GM23248 (cell line): ENCODE results near the gene LRRC51.

ENCODE experiments used
- EZH2 ChIP-seq: fragments of 200-600 bp; sonication (generic); IDR thresholded peaks from 2 replicates; pipeline ENCODE4 v1.6.1; 2018; ENCODE audit warnings: antibody characterized with exemption, mild to moderate bottlenecking; ENCODE audit not compliant: insufficient read depth, poor library complexity, severe bottlenecking
- EZH2phosphoT487 ChIP-seq: fragments of 200-600 bp; sonication (generic); IDR thresholded peaks from 2 replicates; pipeline ENCODE4 v1.6.1; 2018; ENCODE audit warnings: antibody characterized with exemption, moderate library complexity, mild to moderate bottlenecking, low read depth; ENCODE audit not compliant: insufficient read depth

GRCh38 chr11:72100462-72100861 is 19.8 kb downstream of the LRRC51 start:
- no peak for TF ChIP-seq EZH2
- TF ChIP-seq EZH2phosphoT487 = no peak
